H9 (cell line): ENCODE measurements around the gene MMP15. TPM values are rescaled to one million over a fixed set of nuclear protein-coding genes. Genes with fewer than 3 reads are reported as not detected.
A peak's percentile ranks its signal among the peaks of the same experiment; 100 is the strongest.

ENCODE experiments used
- DNase-seq: peaks from one replicate; pipeline ENCODE4 v3.0.0-alpha.2; 2017
- H2AFZ ChIP-seq: one replicate; pipeline ENCODE4 v1.6.1; 2013; ENCODE audit warnings: mild to moderate bottlenecking, low read length, control low read depth, moderate library complexity
- H2AK5ac ChIP-seq: 2 replicates; pipeline ENCODE4 v1.6.1; 2013; ENCODE audit warnings: low read length, control low read depth, mixed read lengths; ENCODE audit not compliant: insufficient read length
- H2BK120ac ChIP-seq: one replicate; pipeline ENCODE4 v1.6.1; 2013; ENCODE audit warnings: low read depth, mild to moderate bottlenecking, low read length, control low read depth, inconsistent platforms; ENCODE audit not compliant: poor library complexity, severe bottlenecking
- H2BK12ac ChIP-seq: 2 replicates; pipeline ENCODE4 v1.6.1; 2013; ENCODE audit warnings: low read length, control low read depth, mixed read lengths, low read depth; ENCODE audit not compliant: insufficient read length
- H2BK15ac ChIP-seq: 2 replicates; pipeline ENCODE4 v1.6.1; 2013; ENCODE audit warnings: low read depth, low read length, control low read depth
- H2BK20ac ChIP-seq: one replicate; pipeline ENCODE4 v1.6.1; 2013; ENCODE audit warnings: low read depth, mild to moderate bottlenecking, low read length, control low read depth, inconsistent platforms; ENCODE audit not compliant: poor library complexity, severe bottlenecking
- H2BK5ac ChIP-seq: 2 replicates; pipeline ENCODE4 v1.6.1; 2013; ENCODE audit warnings: low read length, control low read depth, mixed read lengths; ENCODE audit not compliant: insufficient read length
- H3K14ac ChIP-seq: 2 replicates; pipeline ENCODE4 v1.6.1; 2013; ENCODE audit warnings: low read length, control low read depth; ENCODE audit not compliant: insufficient read depth
- H3K18ac ChIP-seq: 2 replicates; pipeline ENCODE4 v1.6.1; 2013; ENCODE audit warnings: low read depth, mild to moderate bottlenecking, mixed read lengths, low read length, control low read depth; ENCODE audit not compliant: insufficient read length
- H3K23ac ChIP-seq: 2 replicates; pipeline ENCODE4 v1.6.1; 2013; ENCODE audit warnings: low read length, control low read depth, mixed read lengths, low read depth; ENCODE audit not compliant: insufficient read length
- H3K23me2 ChIP-seq: 2 replicates; pipeline ENCODE4 v1.6.1; 2013; ENCODE audit warnings: low read depth, mild to moderate bottlenecking, mixed read lengths, low read length, control low read depth; ENCODE audit not compliant: insufficient read length, poor library complexity, severe bottlenecking
- H3K27ac ChIP-seq: 2 replicates; pipeline ENCODE4 v1.5.1; 2013; ENCODE audit warnings: low read length, control low read depth, mixed read lengths, low read depth; ENCODE audit not compliant: insufficient read length
- H3K27me3 ChIP-seq: 2 replicates; pipeline ENCODE4 v1.6.1; 2013; ENCODE audit warnings: low read length, control low read depth, inconsistent platforms; ENCODE audit not compliant: insufficient read depth
- H3K4ac ChIP-seq: 2 replicates; pipeline ENCODE4 v1.6.1; 2013; ENCODE audit warnings: low read depth, mild to moderate bottlenecking, control low read depth, inconsistent platforms, low read length, moderate library complexity
- H3K4me1 ChIP-seq: 2 replicates; pipeline ENCODE4 v1.6.1; 2013; ENCODE audit warnings: low read length, control low read depth, inconsistent platforms; ENCODE audit not compliant: insufficient read depth
- H3K4me2 ChIP-seq: 2 replicates; pipeline ENCODE4 v1.6.1; 2013; ENCODE audit warnings: low read length, control low read depth, mixed read lengths; ENCODE audit not compliant: insufficient read length, insufficient read depth
- H3K56ac ChIP-seq: 2 replicates; pipeline ENCODE4 v1.6.1; 2013; ENCODE audit warnings: low read depth, mild to moderate bottlenecking, mixed read lengths, low read length, control low read depth; ENCODE audit not compliant: insufficient read length
- H3K79me1 ChIP-seq: 2 replicates; pipeline ENCODE4 v1.6.1; 2013; ENCODE audit warnings: low read depth, mild to moderate bottlenecking, moderate library complexity, low read length, control low read depth, inconsistent platforms; ENCODE audit not compliant: insufficient read depth, poor library complexity, severe bottlenecking
- H3K79me2 ChIP-seq: 2 replicates; pipeline ENCODE4 v1.6.1; 2013; ENCODE audit warnings: low read length, control low read depth, inconsistent platforms; ENCODE audit not compliant: insufficient read depth
- H3K9ac ChIP-seq: 2 replicates; pipeline ENCODE4 v1.6.1; 2013; ENCODE audit warnings: low read length, control low read depth, mixed read lengths; ENCODE audit not compliant: insufficient read length; ENCODE audit errors: extremely low read depth
- H3K9me3 ChIP-seq: one replicate; pipeline ENCODE4 v1.6.1; 2013; ENCODE audit warnings: low read depth, low read length, inconsistent platforms; ENCODE audit not compliant: control insufficient read depth
- H3T11ph ChIP-seq: one replicate; pipeline ENCODE4 v1.6.1; 2013; ENCODE audit warnings: mild to moderate bottlenecking, low read length, control low read depth, inconsistent platforms
- H4K20me1 ChIP-seq: one replicate; pipeline ENCODE4 v1.6.1; 2013; ENCODE audit not compliant: control insufficient read depth, insufficient read length, insufficient read depth
- H4K5ac ChIP-seq: 2 replicates; pipeline ENCODE4 v1.6.1; 2013; ENCODE audit warnings: low read depth, mild to moderate bottlenecking, mixed read lengths, low read length, control low read depth; ENCODE audit not compliant: insufficient read length
- H4K8ac ChIP-seq: replicated peaks from 2 replicates; pipeline ENCODE4 v1.6.1; 2013; ENCODE audit warnings: low read length, control low read depth, mixed read lengths, low read depth; ENCODE audit not compliant: insufficient read length
- H4K91ac ChIP-seq: 2 replicates; pipeline ENCODE4 v1.6.1; 2013; ENCODE audit warnings: low read depth, mild to moderate bottlenecking, moderate library complexity, mixed read lengths, low read length, control low read depth; ENCODE audit not compliant: insufficient read length
- H3K27ac Mint-ChIP-seq, 3 experiments: 2 replicates in 2 of 3; 3 replicates in 1 of 3; pipeline ENCODE4 v1.8.0; 2020 to 2021; ENCODE audit warnings: mixed read lengths in 3 of 3, mild to moderate bottlenecking in 1 of 3, moderate library complexity in 1 of 3
- H3K27me3 Mint-ChIP-seq: 2 replicates; pipeline ENCODE4 v1.8.0; 2021; ENCODE audit warnings: low read depth, mild to moderate bottlenecking, moderate library complexity, mixed read lengths
- H3K36me3 Mint-ChIP-seq, 3 experiments: 2 replicates in 2 of 3; 3 replicates in 1 of 3; pipeline ENCODE4 v1.8.0; 2020 to 2021; ENCODE audit warnings: low read depth in 3 of 3, mixed read lengths in 3 of 3; ENCODE audit not compliant: insufficient read depth in 1 of 3
- H3K4me1 Mint-ChIP-seq, 2 experiments: 2 replicates each; pipeline ENCODE4 v1.8.0; 2020; ENCODE audit warnings: mixed read lengths in 2 of 2
- H3K4me3 Mint-ChIP-seq, 2 experiments: 2 replicates in 1 of 2; 3 replicates in 1 of 2; pipeline ENCODE4 v1.8.0; 2020 to 2021; ENCODE audit warnings: mild to moderate bottlenecking in 2 of 2, mixed read lengths in 2 of 2, moderate library complexity in 1 of 2
- H3K9me3 Mint-ChIP-seq, 2 experiments: 2 replicates in 1 of 2; 3 replicates in 1 of 2; pipeline ENCODE4 v1.8.0; 2020; ENCODE audit warnings: mild to moderate bottlenecking in 2 of 2, mixed read lengths in 2 of 2, moderate library complexity in 1 of 2
- WGBS: extraction: QIAGEN DNeasy Blood & Tissue Kit; methylation state at CpG from one replicate; pipeline ENCODE4 v1.1.7; 2013; ENCODE audit warnings: missing lambda C conversion rate, low lambda C conversion rate, mixed read lengths; ENCODE audit not compliant: insufficient read length; ENCODE audit errors: extremely low coverage; 5-methylcytosine and 5-hydroxymethylcytosine counted together
- total RNA-seq: library from RNA; stranded (reverse); gene quantifications from 2 replicates; pipeline ENCODE4 v1.2.1, GENCODE V29; 2021
- TF ChIP-seq, protein P1 (sequence below): fragments of 200-600 bp; sonication (generic); conservative IDR thresholded peaks from 3 replicates; pipeline ENCODE4 v1.8.0; 2021; ENCODE audit warnings: antibody characterized with exemption, mild to moderate bottlenecking

MMP15 gene
- total RNA-seq, 1 experiment from 2014 or later: 32.9 TPM

- H2BK15ac ChIP-seq: no peak overlapping the region
- no peaks in the 10 kb centered on the region for H3K79me1 ChIP-seq
- Mint-ChIP-seq H3K9me3 (no peaks in the 10 kb centered on the region), H3K4me1 (peaks cover 22 to 25% of the 10 kb centered on the region in 2 experiments), H3K27ac (peak overlapping the region in 2 of 3 experiments; percentile 23 to 71; a peak in 2 of 7 replicates), H3K27me3 (no peaks in the 10 kb centered on the region), H3K4me3 (no peak overlapping the region), H3K36me3 (peaks cover 10 to 39% (median 15%) of the 10 kb centered on the region in 3 experiments; a peak in 6 of 7 replicates)
- no peak overlapping the region for H3K4me2 ChIP-seq
- H3K23me2 ChIP-seq: no peaks in the 10 kb centered on the region
- H3K27me3 ChIP-seq: no peaks in the 10 kb centered on the region
- no peak overlapping the region for H3K23ac ChIP-seq
- H4K5ac ChIP-seq: no peak overlapping the region
- no peak overlapping the region for H3T11ph ChIP-seq
- no peak for DNase-seq
- no peak overlapping the region for H3K18ac ChIP-seq
- no peaks in the 10 kb centered on the region for H4K20me1 ChIP-seq
- no peaks in the 10 kb centered on the region for H3K9me3 ChIP-seq
- no peaks in the 10 kb centered on the region for H3K79me2 ChIP-seq
- H2BK120ac ChIP-seq: no peak overlapping the region
- no peak overlapping the region for H2BK20ac ChIP-seq
- WGBS: no CpG with 5 or more reads among the region's 9 CpGs
- H4K91ac ChIP-seq: no peak overlapping the region
- H2BK12ac ChIP-seq: no peak overlapping the region
- H4K8ac ChIP-seq: no peak overlapping the region
- H3K9ac ChIP-seq: no peak overlapping the region
- TF ChIP-seq, protein P1, sequence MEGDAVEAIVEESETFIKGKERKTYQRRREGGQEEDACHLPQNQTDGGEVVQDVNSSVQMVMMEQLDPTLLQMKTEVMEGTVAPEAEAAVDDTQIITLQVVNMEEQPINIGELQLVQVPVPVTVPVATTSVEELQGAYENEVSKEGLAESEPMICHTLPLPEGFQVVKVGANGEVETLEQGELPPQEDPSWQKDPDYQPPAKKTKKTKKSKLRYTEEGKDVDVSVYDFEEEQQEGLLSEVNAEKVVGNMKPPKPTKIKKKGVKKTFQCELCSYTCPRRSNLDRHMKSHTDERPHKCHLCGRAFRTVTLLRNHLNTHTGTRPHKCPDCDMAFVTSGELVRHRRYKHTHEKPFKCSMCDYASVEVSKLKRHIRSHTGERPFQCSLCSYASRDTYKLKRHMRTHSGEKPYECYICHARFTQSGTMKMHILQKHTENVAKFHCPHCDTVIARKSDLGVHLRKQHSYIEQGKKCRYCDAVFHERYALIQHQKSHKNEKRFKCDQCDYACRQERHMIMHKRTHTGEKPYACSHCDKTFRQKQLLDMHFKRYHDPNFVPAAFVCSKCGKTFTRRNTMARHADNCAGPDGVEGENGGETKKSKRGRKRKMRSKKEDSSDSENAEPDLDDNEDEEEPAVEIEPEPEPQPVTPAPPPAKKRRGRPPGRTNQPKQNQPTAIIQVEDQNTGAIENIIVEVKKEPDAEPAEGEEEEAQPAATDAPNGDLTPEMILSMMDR: no peak
- H2AFZ ChIP-seq: no peak overlapping the region
- H3K27ac ChIP-seq: no peak overlapping the region
- H3K14ac ChIP-seq: no peak overlapping the region
- no peak overlapping the region for H2AK5ac ChIP-seq
- no peak overlapping the region for H3K4ac ChIP-seq
- no peak overlapping the region for H2BK5ac ChIP-seq
- H3K56ac ChIP-seq: no peak overlapping the region
- H3K4me1 ChIP-seq: no peaks in the 10 kb centered on the region
Observed at GRCh38 chr16:58012481-58012880, 13.1 kb upstream of the MMP15 start.
